Breast epithelium (tissue), 3 donors: Measurements from ENCODE around the gene TFF2.

ENCODE experiments used
- POLR2A ChIP-seq: fragments of 450-650 bp; IDR thresholded peaks from one replicate; pipeline ENCODE4 v1.6.1; 2016; ENCODE audit warnings: antibody characterized with exemption, mild to moderate bottlenecking, moderate library complexity
- POLR2AphosphoS5 ChIP-seq, 3 donors: sonication (generic); formaldehyde crosslinking; IDR thresholded peaks; one replicate each; pipeline ENCODE4 v1.6.1; 2017; ENCODE audit warnings: antibody characterized with exemption in 3 of 3
- TF ChIP-seq, protein P1 (sequence below), 3 donors: fragments of 450-650 bp; IDR thresholded peaks; one replicate each; pipeline ENCODE4 v1.5.1; 2016 to 2017; ENCODE audit warnings: antibody characterized with exemption in 3 of 3, mild to moderate bottlenecking in 3 of 3, moderate library complexity in 3 of 3

GRCh38 chr21:42338729-42339715 lies 11.8 kb downstream of the TFF2 start:
- TF ChIP-seq, protein P1, sequence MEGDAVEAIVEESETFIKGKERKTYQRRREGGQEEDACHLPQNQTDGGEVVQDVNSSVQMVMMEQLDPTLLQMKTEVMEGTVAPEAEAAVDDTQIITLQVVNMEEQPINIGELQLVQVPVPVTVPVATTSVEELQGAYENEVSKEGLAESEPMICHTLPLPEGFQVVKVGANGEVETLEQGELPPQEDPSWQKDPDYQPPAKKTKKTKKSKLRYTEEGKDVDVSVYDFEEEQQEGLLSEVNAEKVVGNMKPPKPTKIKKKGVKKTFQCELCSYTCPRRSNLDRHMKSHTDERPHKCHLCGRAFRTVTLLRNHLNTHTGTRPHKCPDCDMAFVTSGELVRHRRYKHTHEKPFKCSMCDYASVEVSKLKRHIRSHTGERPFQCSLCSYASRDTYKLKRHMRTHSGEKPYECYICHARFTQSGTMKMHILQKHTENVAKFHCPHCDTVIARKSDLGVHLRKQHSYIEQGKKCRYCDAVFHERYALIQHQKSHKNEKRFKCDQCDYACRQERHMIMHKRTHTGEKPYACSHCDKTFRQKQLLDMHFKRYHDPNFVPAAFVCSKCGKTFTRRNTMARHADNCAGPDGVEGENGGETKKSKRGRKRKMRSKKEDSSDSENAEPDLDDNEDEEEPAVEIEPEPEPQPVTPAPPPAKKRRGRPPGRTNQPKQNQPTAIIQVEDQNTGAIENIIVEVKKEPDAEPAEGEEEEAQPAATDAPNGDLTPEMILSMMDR (IDR thresholded peaks at IDR 0.05) = no peak
- TF ChIP-seq POLR2A (no peak), POLR2AphosphoS5 (IDR thresholded peaks at IDR 0.05) (no peak)
